Neural cell (in vitro differentiated cells): ENCODE measurements around the gene IP6K3. TPM values are rescaled to one million over a fixed set of nuclear protein-coding genes. Genes with fewer than 3 reads are reported as not detected.

ENCODE experiments used
- H2AFZ ChIP-seq: fragments of 200-600, 300-800 bp; sonication (generic), shearing (Covaris generic); 2 replicates; pipeline ENCODE4 v1.6.0; 2014; ENCODE audit warnings: low read depth, mild to moderate bottlenecking, antibody characterized with exemption, low read length, moderate library complexity
- H3F3A ChIP-seq: fragments of 200-600 bp; shearing (Covaris generic); 2 replicates; pipeline ENCODE4 v1.6.1; 2016; ENCODE audit warnings: mild to moderate bottlenecking, moderate library complexity, mixed read lengths, antibody characterized with exemption, low read length; ENCODE audit not compliant: insufficient read depth, poor library complexity, severe bottlenecking
- H3K27ac ChIP-seq: fragments of 200-600, 300-800 bp; sonication (generic), shearing (Covaris generic); 2 replicates; pipeline ENCODE4 v1.5.1; 2014; ENCODE audit warnings: mild to moderate bottlenecking, low read length, moderate library complexity
- H3K27me3 ChIP-seq: fragments of 300-800, 200-600 bp; sonication (generic), shearing (Covaris generic); 2 replicates; pipeline ENCODE4 v1.6.0; 2014; ENCODE audit warnings: mild to moderate bottlenecking, low read depth, low read length, moderate library complexity; ENCODE audit not compliant: insufficient read depth
- H3K36me3 ChIP-seq: fragments of 300-800, 200-600 bp; sonication (generic), shearing (Covaris generic); 2 replicates; pipeline ENCODE4 v1.5.1; 2014; ENCODE audit warnings: mild to moderate bottlenecking, antibody characterized with exemption, low read length, moderate library complexity; ENCODE audit not compliant: insufficient read depth
- H3K4me2 ChIP-seq: fragments of 300-800, 200-600 bp; sonication (generic), shearing (Covaris generic); 2 replicates; pipeline ENCODE4 v1.6.0; 2014; ENCODE audit warnings: mild to moderate bottlenecking, low read length
- H3K4me3 ChIP-seq: fragments of 300-800, 200-600 bp; sonication (generic), shearing (Covaris generic); 2 replicates; pipeline ENCODE4 v1.5.1; 2014; ENCODE audit warnings: mild to moderate bottlenecking, low read length, moderate library complexity
- H3K79me2 ChIP-seq: fragments of 200-600 bp; shearing (Covaris generic); replicated peaks from 2 replicates; pipeline ENCODE4 v1.6.0; 2014; ENCODE audit warnings: mild to moderate bottlenecking, low read length, moderate library complexity; ENCODE audit not compliant: insufficient read depth
- H3K9ac ChIP-seq: fragments of 300-800, 200-600 bp; sonication (generic), shearing (Covaris generic); 2 replicates; pipeline ENCODE4 v1.6.1; 2016; ENCODE audit warnings: mild to moderate bottlenecking, low read length, mixed read lengths
- H3K9me2 ChIP-seq: fragments of 200-600 bp; shearing (Covaris generic); 2 replicates; pipeline ENCODE4 v1.6.1; 2016; ENCODE audit warnings: mild to moderate bottlenecking, low read length, mixed read lengths; ENCODE audit not compliant: insufficient read depth
- H3K9me3 ChIP-seq: fragments of 200-600, 300-800 bp; sonication (generic), shearing (Covaris generic); 2 replicates; pipeline ENCODE4 v1.6.1; 2016; ENCODE audit warnings: mild to moderate bottlenecking, mixed run types, low read length, moderate library complexity, mixed read lengths
- H4K20me1 ChIP-seq: fragments of 200-600 bp; shearing (Covaris generic); 2 replicates; pipeline ENCODE4 v1.6.1; 2016; ENCODE audit warnings: mild to moderate bottlenecking, mixed run types; ENCODE audit not compliant: insufficient read depth
- EP300 ChIP-seq: fragments of 450-650 bp; conservative IDR thresholded peaks from 2 replicates; pipeline ENCODE4 v1.6.1; 2014; ENCODE audit warnings: antibody characterized with exemption, mild to moderate bottlenecking, moderate library complexity; ENCODE audit not compliant: poor library complexity, severe bottlenecking
- EZH2 ChIP-seq: fragments of 200-600, 300-800 bp; shearing (Covaris generic), sonication (generic); IDR thresholded peaks from 2 replicates; pipeline ENCODE4 v1.6.1; 2014; ENCODE audit warnings: antibody characterized with exemption, low read length, borderline replicate concordance, mild to moderate bottlenecking; ENCODE audit not compliant: insufficient read depth, poor library complexity, severe bottlenecking
- MXI1 ChIP-seq: fragments of 450-650 bp; conservative IDR thresholded peaks from 2 replicates; pipeline ENCODE4 v1.6.1; 2014; ENCODE audit warnings: antibody characterized with exemption, mild to moderate bottlenecking; ENCODE audit not compliant: poor library complexity, severe bottlenecking
- POLR2AphosphoS5 ChIP-seq: IDR thresholded peaks from 2 replicates; pipeline ENCODE4 v1.6.1; 2012
- RAD21 ChIP-seq: fragments of 450-650 bp; conservative IDR thresholded peaks from 2 replicates; pipeline ENCODE4 v1.6.1; 2014; ENCODE audit warnings: antibody characterized with exemption, mild to moderate bottlenecking, moderate library complexity
- SMC3 ChIP-seq: fragments of 450-650 bp; conservative IDR thresholded peaks from 2 replicates; pipeline ENCODE4 v1.6.1; 2014; ENCODE audit warnings: antibody characterized with exemption, mild to moderate bottlenecking, moderate library complexity; ENCODE audit not compliant: poor library complexity
- TAF1 ChIP-seq: IDR thresholded peaks from 2 replicates; pipeline ENCODE4 v1.6.1; 2012; ENCODE audit warnings: low read depth
- polyA plus RNA-seq: library from polyadenylated mRNA; depleted of rRNA; stranded (reverse); fragments of >200 nt; gene quantifications from 2 replicates; pipeline ENCODE4 v1.2.3, GENCODE V29; 2014
- TF ChIP-seq, protein P1 (sequence below): fragments of 450-650 bp; IDR thresholded peaks from 2 replicates; pipeline ENCODE4 v1.5.1; 2014; ENCODE audit warnings: antibody characterized with exemption, mild to moderate bottlenecking, moderate library complexity; ENCODE audit not compliant: poor library complexity, severe bottlenecking
- TF ChIP-seq, protein P2 (sequence below): IDR thresholded peaks from 2 replicates; pipeline ENCODE4 v1.6.1; 2012; ENCODE audit warnings: borderline replicate concordance

Gene IP6K3
- polyA plus RNA-seq, 1 donor from 2014 or later: not detected

DNA sequence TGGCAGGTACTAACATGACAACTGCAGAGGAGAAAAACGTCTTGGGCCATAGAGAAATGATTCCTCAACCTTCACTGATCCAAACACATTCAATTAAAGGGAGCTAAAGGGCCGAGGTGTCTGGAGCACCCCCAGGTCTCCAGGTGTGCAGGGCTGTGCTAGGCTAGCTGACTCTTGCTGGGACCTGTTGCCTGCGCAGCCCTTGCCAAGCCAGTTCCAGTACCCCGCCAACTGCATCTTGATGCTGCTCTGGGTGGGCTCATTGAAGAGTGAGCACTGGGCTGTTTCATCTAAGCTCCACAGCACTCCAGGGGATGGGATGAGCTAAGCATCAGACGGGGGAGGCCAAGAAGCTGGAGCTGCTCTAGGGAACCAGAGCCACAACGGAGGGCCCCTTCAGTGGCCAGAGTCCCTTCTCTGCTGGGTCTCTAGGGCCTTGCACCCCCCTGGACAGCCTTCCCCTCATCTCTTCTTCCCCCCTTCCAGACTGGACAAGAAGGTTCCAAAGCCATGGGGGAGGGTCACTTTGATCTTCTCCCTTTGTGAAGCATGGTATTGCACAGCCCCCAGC is 26.3 kb upstream of the IP6K3 start:
- Histone ChIP-seq H3K79me2 (no peaks in the 10 kb centered on the region), H3K4me2 (no peak overlapping the region), H3K9me2 (no peaks in the 10 kb centered on the region), H3K36me3 (peaks cover 18% of the 10 kb centered on the region), H3F3A (peaks cover 3% of the 10 kb centered on the region), H3K9me3 (no peaks in the 10 kb centered on the region), H3K4me3 (no peak overlapping the region), H4K20me1 (no peaks in the 10 kb centered on the region), H3K27ac (no peak overlapping the region), H3K9ac (no peak overlapping the region), H2AFZ (no peak overlapping the region), H3K27me3 (no peaks in the 10 kb centered on the region)
- no peak for TF ChIP-seq SMC3
- no peak for TF ChIP-seq MXI1
- TF ChIP-seq EP300: no peak
- TF ChIP-seq, protein P1, sequence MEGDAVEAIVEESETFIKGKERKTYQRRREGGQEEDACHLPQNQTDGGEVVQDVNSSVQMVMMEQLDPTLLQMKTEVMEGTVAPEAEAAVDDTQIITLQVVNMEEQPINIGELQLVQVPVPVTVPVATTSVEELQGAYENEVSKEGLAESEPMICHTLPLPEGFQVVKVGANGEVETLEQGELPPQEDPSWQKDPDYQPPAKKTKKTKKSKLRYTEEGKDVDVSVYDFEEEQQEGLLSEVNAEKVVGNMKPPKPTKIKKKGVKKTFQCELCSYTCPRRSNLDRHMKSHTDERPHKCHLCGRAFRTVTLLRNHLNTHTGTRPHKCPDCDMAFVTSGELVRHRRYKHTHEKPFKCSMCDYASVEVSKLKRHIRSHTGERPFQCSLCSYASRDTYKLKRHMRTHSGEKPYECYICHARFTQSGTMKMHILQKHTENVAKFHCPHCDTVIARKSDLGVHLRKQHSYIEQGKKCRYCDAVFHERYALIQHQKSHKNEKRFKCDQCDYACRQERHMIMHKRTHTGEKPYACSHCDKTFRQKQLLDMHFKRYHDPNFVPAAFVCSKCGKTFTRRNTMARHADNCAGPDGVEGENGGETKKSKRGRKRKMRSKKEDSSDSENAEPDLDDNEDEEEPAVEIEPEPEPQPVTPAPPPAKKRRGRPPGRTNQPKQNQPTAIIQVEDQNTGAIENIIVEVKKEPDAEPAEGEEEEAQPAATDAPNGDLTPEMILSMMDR: no peak
- TF ChIP-seq EZH2: no peak
- no peak for TF ChIP-seq RAD21
- no peak for TF ChIP-seq POLR2AphosphoS5
- no peak for TF ChIP-seq TAF1

DNA sequence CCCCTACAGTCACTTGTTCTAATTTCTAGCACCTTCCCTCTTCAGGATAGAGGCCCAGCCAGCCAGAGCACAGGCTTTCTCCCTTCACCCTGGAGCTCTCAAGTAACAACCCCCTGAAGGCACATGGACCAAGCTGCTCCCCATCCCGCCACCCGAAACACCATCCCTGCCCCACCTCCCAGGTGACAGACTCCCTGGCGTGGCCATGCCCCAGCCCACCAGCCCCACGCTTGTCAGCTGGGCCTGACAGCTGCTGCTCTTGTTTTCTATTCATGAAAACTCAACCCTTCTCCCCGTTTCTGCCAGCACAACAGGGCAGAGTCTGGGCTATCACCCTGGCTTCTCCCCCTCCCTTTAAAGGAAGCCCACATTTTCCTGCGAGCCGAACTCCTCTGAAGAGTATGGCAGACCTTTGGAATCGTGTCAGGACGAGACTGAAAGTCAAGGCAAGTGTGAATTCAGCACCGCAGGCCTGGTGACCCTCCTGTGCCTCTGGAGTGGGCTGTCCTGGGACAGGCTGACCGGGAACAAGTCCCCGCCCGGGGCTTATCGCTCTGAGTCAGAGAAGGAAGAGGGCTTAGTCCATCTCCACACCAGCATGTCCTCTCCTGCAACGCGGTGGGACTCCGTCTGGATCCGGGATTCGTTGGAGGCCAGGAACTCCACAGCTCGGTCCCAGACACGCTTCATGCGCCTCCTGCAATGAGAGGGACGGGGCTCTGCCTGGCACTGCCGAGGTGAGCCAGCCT is 25.6 kb upstream of the IP6K3 start:
- H3K4me3 ChIP-seq: no peak overlapping the region
- no peaks in the 10 kb centered on the region for H3K9me3 ChIP-seq
- no peaks in the 10 kb centered on the region for H4K20me1 ChIP-seq
- H3K27me3 ChIP-seq: no peaks in the 10 kb centered on the region
- peaks cover 3% of the 10 kb centered on the region for H3F3A ChIP-seq
- TF ChIP-seq EP300: no peak
- TF ChIP-seq SMC3: no peak
- no peak for TF ChIP-seq POLR2AphosphoS5
- no peak for TF ChIP-seq RAD21
- TF ChIP-seq, protein P2, sequence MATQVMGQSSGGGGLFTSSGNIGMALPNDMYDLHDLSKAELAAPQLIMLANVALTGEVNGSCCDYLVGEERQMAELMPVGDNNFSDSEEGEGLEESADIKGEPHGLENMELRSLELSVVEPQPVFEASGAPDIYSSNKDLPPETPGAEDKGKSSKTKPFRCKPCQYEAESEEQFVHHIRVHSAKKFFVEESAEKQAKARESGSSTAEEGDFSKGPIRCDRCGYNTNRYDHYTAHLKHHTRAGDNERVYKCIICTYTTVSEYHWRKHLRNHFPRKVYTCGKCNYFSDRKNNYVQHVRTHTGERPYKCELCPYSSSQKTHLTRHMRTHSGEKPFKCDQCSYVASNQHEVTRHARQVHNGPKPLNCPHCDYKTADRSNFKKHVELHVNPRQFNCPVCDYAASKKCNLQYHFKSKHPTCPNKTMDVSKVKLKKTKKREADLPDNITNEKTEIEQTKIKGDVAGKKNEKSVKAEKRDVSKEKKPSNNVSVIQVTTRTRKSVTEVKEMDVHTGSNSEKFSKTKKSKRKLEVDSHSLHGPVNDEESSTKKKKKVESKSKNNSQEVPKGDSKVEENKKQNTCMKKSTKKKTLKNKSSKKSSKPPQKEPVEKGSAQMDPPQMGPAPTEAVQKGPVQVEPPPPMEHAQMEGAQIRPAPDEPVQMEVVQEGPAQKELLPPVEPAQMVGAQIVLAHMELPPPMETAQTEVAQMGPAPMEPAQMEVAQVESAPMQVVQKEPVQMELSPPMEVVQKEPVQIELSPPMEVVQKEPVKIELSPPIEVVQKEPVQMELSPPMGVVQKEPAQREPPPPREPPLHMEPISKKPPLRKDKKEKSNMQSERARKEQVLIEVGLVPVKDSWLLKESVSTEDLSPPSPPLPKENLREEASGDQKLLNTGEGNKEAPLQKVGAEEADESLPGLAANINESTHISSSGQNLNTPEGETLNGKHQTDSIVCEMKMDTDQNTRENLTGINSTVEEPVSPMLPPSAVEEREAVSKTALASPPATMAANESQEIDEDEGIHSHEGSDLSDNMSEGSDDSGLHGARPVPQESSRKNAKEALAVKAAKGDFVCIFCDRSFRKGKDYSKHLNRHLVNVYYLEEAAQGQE: no peak
- TF ChIP-seq, protein P1: no peak
- no peak for TF ChIP-seq MXI1
- no peak for TF ChIP-seq EZH2
- no peak for TF ChIP-seq TAF1
- H3K36me3 ChIP-seq: peaks cover 18% of the 10 kb centered on the region
- no peaks in the 10 kb centered on the region for H3K79me2 ChIP-seq
- H3K9ac ChIP-seq: no peak overlapping the region
- H3K4me2 ChIP-seq: no peak overlapping the region
- H3K27ac ChIP-seq: no peak overlapping the region
- H3K9me2 ChIP-seq: no peaks in the 10 kb centered on the region
- no peak overlapping the region for H2AFZ ChIP-seq
